ENCODE results near the gene ARHGAP45. TPM values are rescaled to one million over a fixed set of nuclear protein-coding genes. Genes with fewer than 3 reads are reported as not detected.

Gene ARHGAP45
- total and polyA plus RNA-seq, 9 of the 15 experiments (the other 6 are each of a cell fraction or from before 2014, with no cell fraction given) = 0.08 to 22.1 (median 4.2) TPM

- intact Hi-C loops (cut with micrococcal nuclease) (no loop called here), in situ Hi-C loops (cut with MboI) (no loop called here)
- Histone ChIP-seq H3K9me1 (ENCODE audit: control insufficient read depth, insufficient read depth, low read length) (peaks cover 3% of the 10 kb centered on the region), H2AFZ (ENCODE audit: low read depth, low read length) (no peak overlapping the region), H3K79me2 (ENCODE audit: control insufficient read depth, insufficient read depth, low read length) (peaks cover 12% of the 10 kb centered on the region), H3K4me3 (no peak overlapping the region), H3K9ac (ENCODE audit: insufficient read depth in 1 of 2, low read depth in 2 of 2, low read length in 2 of 2) (peak overlapping the region in 1 of 2 experiments; percentile 52; a peak in 1 of 4 replicates), H3K27ac (ENCODE audit: extremely low read depth, low read depth, low read length) (no peak overlapping the region), H3K4me1 (replicated peaks in 1 of 2; ENCODE audit: control insufficient read depth in 2 of 2, insufficient read depth in 2 of 2, low read length in 2 of 2) (peaks cover 3 to 68% of the 10 kb centered on the region in 2 experiments; a peak in 4 of 5 replicates), H3K4me2 (ENCODE audit: insufficient read depth, low read length) (no peak overlapping the region), H4K20me1 (replicated peaks; ENCODE audit: control insufficient read depth, insufficient read depth, low read length) (no peaks in the 10 kb centered on the region), H3K9me3 (replicated peaks; ENCODE audit: control insufficient read depth, insufficient read depth, low read depth, low read length) (no peaks in the 10 kb centered on the region), H3K27me3 (ENCODE audit: control insufficient read depth in 2 of 2, insufficient read depth in 2 of 2, low read length in 2 of 2) (no peaks in the 10 kb centered on the region), H3K36me3 (ENCODE audit: control insufficient read depth, insufficient read depth, low read length) (peaks cover 79% of the 10 kb centered on the region; the same call in 2 of the 3 replicates)
- ChIA-PET CTCF (ENCODE audit: low intra/inter-chr PET ratio) (no interaction called here), POLR2A (interaction anchor here (0.6 to 1.2 kb wide), 2 partner anchors 10 to 80 kb away, joined by 3 to 4 read pairs; no protein-coding TSS in a partner anchor)
- FAIRE-seq = no peak
- ATAC-seq = no peak
- no peak for DNase-seq (ENCODE audit: extremely low read depth in 1 of 4, low spot score in 3 of 4)
- TSS peak; percentile 29 for BruUV-seq (replicated peaks)
- TF ChIP-seq POLR2A (conservative IDR thresholded peaks at IDR 0.05) = 0 out of 2 replicates have a peak, but pooled peaks have one; percentile 18
- TF ChIP-seq SPI1 (IDR thresholded peaks at IDR 0.05; ENCODE audit: borderline replicate concordance, low read depth, low read length) = peak; percentile 62; the same call in 1 of the 2 replicates
- no peak for TF ChIP-seq MAFG (tag; conservative IDR thresholded peaks at IDR 0.05)
- 75% methylated on average over 21 of the region's 27 CpGs for WGBS (ENCODE audit: insufficient coverage, low coverage, missing lambda C conversion rate)
Measured at GRCh38 chr19:1087813-1088415, 20.9 kb downstream of the ARHGAP45 start.

- no peaks in the 10 kb centered on the region for H3K9me3 ChIP-seq (replicated peaks; ENCODE audit: control insufficient read depth, insufficient read depth, low read depth, low read length)
- ATAC-seq (no peak), DNase-seq (ENCODE audit: extremely low read depth in 1 of 4, low spot score in 3 of 4) (no peak), FAIRE-seq (no peak)
- in situ Hi-C loops (cut with MboI) = no loop called here
- no peaks in the 10 kb centered on the region for H3K27me3 ChIP-seq (ENCODE audit: control insufficient read depth in 2 of 2, insufficient read depth in 2 of 2, low read length in 2 of 2)
- H3K4me3 ChIP-seq = no peak overlapping the region
- peak overlapping the region in 1 of 2 experiments; percentile 52; a peak in 1 of 4 replicates for H3K9ac ChIP-seq (ENCODE audit: insufficient read depth in 1 of 2, low read depth in 2 of 2, low read length in 2 of 2)
- no peaks in the 10 kb centered on the region for H4K20me1 ChIP-seq (replicated peaks; ENCODE audit: control insufficient read depth, insufficient read depth, low read length)
- H3K27ac ChIP-seq (ENCODE audit: extremely low read depth, low read depth, low read length) = no peak overlapping the region
- H2AFZ ChIP-seq (ENCODE audit: low read depth, low read length) = no peak overlapping the region
- peaks cover 0 to 68% of the 10 kb centered on the region in 2 experiments; a peak in 3 of 5 replicates for H3K4me1 ChIP-seq (replicated peaks in 1 of 2; ENCODE audit: control insufficient read depth in 2 of 2, insufficient read depth in 2 of 2, low read length in 2 of 2)
- H3K9me1 ChIP-seq (ENCODE audit: control insufficient read depth, insufficient read depth, low read length) = peaks cover 3% of the 10 kb centered on the region
- ChIA-PET CTCF (ENCODE audit: low intra/inter-chr PET ratio) (no interaction called here), POLR2A (interaction anchor here (0.6 to 1.2 kb wide), 5 partner anchors 8 to 153 kb away, joined by 3 to 4 read pairs (median 3); partner anchors contain the start of gene ATP5F1D)
- H3K79me2 ChIP-seq (ENCODE audit: control insufficient read depth, insufficient read depth, low read length) = peaks cover 18% of the 10 kb centered on the region
- BruUV-seq (replicated peaks) = no TSS peak
- WGBS (ENCODE audit: insufficient coverage, low coverage, missing lambda C conversion rate) = 94% methylated on average over 7 of the region's 27 CpGs
- H3K36me3 ChIP-seq (ENCODE audit: control insufficient read depth, insufficient read depth, low read length) = peaks cover 82% of the 10 kb centered on the region
- intact Hi-C loops (cut with micrococcal nuclease) = no loop called here
- H3K4me2 ChIP-seq (ENCODE audit: insufficient read depth, low read length) = no peak overlapping the region
- TF ChIP-seq KDM1A (IDR thresholded peaks at IDR 0.05) = no peak
- TF ChIP-seq ZFP91 (CRISPR knock-in tag; IDR thresholded peaks at IDR 0.05) = no peak
- TF ChIP-seq KLF1 (tag; IDR thresholded peaks at IDR 0.05) = no peak
- TF ChIP-seq ZNF431 (CRISPR knock-in tag; IDR thresholded peaks at IDR 0.05) = no peak
- peak; percentile 71 for TF ChIP-seq POLR2G (IDR thresholded peaks at IDR 0.05; ENCODE audit: low read depth, low read length)
- TF ChIP-seq HBP1 (CRISPR knock-in tag; IDR thresholded peaks at IDR 0.05) = no peak
- peak; percentile 3 for TF ChIP-seq RBM22 (IDR thresholded peaks at IDR 0.05; ENCODE audit: low read depth, low read length, poor library complexity, severe bottlenecking)
- TF ChIP-seq RBFOX2 (IDR thresholded peaks at IDR 0.05; ENCODE audit: low read depth, low read length) = peak; percentile 59
Measured at GRCh38 chr19:1088416-1089010, 21.5 kb downstream of the ARHGAP45 start.
